ENCODE measurements around the gene B4GALT1. TPM values are rescaled to one million over a fixed set of nuclear protein-coding genes. Genes with fewer than 3 reads are reported as not detected.

Gene B4GALT1
- total RNA-seq, 1 experiment from 2014 or later, result 35.2 TPM

DNA sequence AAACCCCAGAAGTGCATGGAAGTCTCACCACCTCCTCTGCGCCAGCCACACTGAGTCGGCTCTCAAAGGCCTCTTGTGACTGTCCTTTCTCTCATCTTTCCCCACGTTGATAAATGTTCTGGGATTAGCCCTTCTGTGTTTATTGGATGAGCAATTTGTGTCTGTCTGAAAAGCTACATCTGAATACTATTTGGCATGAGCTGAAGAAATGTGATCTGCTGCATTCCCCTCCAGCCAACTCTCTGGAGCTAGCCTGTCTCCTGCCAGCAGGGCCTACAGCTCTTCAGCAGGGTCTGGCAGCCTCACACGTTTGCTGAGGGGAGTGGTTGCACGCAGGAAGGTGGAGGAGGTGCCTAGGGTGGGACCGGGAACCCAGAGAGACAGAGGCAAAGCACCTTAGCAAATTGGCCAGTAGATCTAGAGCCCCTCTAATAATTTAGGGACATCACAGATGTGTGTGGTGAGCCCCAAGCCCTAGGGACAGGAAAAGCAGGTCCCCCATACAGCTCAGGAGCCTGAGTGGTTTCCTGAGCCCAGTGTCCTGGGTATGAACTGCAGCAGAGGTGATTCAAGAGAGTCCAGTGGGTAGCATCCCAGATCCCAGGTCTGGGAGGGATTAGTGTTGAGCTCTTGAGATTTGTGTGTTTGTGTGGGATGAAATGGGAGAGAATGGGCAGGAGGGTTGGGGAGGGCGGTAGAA, 20.5 kb upstream of the B4GALT1 start:
- DNase-seq, result peak; percentile 90
- Histone ChIP-seq H3K9me3 (no peaks in the 10 kb centered on the region), H3K4me3 (no peak overlapping the region), H3K27me3 (no peaks in the 10 kb centered on the region), H3K36me3 (no peaks in the 10 kb centered on the region)

DNA sequence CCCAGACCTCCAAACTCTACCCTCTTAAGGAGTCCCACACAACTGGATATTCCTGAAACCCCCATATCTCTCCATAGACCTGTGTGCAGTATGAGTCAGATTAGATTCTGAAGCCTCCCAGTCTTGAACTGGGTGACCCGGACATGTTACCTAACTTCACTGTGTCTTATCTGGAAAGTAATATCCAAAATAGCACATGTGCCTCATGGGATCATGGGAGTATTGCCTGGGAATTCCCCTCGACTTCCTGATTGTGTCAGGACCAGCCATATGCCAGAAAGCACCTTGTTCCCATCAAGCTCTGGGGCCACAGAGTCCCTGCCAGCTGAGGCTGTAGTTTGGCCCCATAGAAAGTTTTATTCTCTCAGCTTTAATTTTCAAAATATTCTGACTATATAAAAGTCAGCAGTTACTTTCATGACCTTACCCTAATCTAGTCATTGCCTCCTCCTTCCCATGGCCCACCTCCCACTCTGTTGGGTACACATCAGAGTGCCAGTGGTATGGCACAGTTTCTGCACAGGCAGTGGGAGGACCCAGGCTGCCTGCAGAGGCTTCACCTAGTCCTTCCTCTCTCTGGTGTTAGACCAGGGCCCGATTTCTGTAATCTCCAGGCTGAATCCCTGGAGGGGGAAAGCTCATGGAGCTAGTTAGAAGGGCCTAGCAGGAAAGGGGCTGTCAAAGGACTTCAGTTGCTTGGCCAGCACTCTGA, 19.5 kb upstream of the B4GALT1 start:
- no peaks in the 10 kb centered on the region for H3K27me3 ChIP-seq
- H3K9me3 ChIP-seq, result no peaks in the 10 kb centered on the region
- H3K4me3 ChIP-seq, result no peak overlapping the region
- H3K36me3 ChIP-seq, result no peaks in the 10 kb centered on the region
- DNase-seq, result no peak

DNA sequence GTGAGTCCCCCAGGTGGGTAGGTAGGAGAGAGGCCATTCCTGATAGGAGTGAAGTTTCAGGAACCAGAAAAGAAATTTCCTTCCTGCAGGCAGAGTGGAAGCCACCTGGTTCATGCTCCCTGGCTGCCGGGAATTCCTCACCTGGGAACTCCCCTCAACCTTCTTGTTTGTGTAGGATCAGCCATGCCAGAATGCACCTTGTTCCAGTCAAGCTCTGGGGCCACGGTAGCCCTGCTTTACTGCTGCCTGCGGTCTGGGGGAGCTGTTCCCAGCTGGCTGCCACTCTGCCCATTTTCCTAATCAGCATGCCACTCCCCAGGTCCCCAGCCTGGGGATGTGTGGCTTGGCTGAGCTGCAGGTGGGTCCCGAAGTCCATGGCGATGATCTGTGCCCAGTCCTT, 18.7 kb upstream of the B4GALT1 start:
- no peaks in the 10 kb centered on the region for H3K36me3 ChIP-seq
- no peak overlapping the region for H3K4me3 ChIP-seq
- H3K9me3 ChIP-seq, result no peaks in the 10 kb centered on the region
- H3K27me3 ChIP-seq, result no peaks in the 10 kb centered on the region
- DNase-seq, result no peak

DNA sequence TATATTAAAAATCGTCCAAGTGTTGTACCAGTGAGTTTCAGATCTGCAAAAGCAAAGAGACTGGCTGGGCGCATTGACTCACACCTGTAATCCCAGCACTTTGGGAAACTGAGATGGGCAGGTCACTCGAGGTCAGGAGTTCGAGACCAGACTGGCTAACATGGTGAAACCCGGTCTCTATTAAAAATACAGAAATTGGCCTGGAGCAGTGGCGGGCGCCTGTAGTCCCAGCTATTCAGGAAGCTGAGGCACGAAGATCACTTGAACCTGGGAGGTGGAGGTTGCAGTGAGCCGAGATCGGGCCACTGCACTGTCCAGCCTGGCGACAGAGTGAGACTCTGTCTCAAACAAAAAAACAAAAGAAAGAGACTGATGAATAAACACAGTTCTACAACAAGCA, 18.3 kb upstream of the B4GALT1 start:
- Histone ChIP-seq H3K9me3 (no peaks in the 10 kb centered on the region), H3K36me3 (no peaks in the 10 kb centered on the region), H3K4me3 (no peak overlapping the region), H3K27me3 (no peaks in the 10 kb centered on the region)
- no peak for DNase-seq

DNA sequence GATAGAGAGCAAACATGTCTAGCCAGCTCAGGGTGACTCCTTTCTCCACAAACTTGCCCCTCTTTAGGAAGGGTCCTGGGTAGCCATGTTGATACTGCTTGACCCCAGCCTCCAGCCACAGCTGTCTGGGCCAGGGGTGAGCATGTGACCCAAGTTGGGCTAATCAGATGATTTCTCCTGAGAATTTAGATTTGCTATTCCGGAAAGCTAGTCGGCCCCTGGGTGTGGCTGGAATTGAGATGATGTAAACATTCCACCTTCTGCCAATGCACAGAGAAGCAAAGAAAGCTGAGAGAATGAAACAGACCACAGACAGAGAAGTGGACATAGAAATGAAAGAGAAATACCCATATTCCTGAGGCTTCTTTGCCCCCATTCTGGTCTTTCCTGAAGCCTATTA, 17.8 kb upstream of the B4GALT1 start:
- H3K4me3 ChIP-seq, result no peak overlapping the region
- H3K9me3 ChIP-seq, result no peaks in the 10 kb centered on the region
- DNase-seq, result peak; percentile 55
- no peaks in the 10 kb centered on the region for H3K36me3 ChIP-seq
- no peaks in the 10 kb centered on the region for H3K27me3 ChIP-seq

DNA sequence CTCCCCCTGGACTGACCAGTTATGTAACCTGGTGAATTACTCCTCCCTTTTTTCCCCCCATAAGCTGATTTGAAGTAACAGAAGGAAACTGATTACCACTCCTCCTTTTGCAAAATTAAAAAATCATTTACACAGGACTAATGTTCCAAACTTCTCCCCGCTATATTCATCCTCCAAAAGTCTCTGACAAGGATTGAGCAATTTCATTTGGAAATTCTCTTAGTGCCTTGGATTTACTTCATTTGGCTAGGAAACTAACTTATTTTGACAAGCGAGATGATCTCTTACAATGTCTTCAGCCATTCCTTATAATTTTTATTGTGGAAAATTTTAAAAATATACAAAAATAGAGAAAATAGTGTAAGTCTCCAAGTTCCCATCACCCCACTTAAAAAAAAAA, 15.4 kb upstream of the B4GALT1 start:
- no peak for DNase-seq
- no peaks in the 10 kb centered on the region for H3K27me3 ChIP-seq
- H3K4me3 ChIP-seq, result no peak overlapping the region
- no peaks in the 10 kb centered on the region for H3K36me3 ChIP-seq
- no peaks in the 10 kb centered on the region for H3K9me3 ChIP-seq

DNA sequence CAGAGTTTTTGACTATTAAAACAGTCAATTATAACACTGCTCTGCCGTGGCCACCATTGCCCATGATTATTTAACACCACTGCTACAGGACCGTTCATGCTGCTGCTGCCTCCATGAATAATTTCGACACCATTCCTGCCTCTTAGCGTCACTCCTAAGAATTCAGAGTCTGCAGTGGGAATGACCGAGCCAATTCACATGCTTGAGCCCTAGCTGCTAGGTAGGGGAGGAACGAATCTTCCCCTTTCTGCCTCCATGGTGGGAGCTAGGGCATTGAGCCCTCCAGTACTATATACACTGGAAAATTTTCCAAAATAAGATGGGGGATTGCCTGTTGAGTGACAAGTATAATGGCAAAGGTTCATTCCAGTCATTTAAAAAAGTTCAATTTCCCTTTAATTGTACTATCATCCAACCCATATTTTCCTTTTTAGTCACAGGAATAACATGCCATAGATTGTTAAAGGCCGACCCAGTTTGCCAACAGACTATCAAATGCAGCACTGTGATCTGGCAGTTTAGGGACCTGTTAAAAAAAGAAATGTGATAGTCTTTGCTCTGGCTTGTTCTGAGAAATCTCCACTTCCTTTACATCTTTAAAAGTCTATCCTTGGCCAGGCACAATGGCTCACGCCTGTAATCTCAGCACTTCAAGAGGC, 13.5 kb upstream of the B4GALT1 start:
- peak; percentile 43 for DNase-seq
- Histone ChIP-seq H3K4me3 (no peak overlapping the region), H3K9me3 (no peaks in the 10 kb centered on the region), H3K36me3 (no peaks in the 10 kb centered on the region), H3K27me3 (no peaks in the 10 kb centered on the region)

DNA sequence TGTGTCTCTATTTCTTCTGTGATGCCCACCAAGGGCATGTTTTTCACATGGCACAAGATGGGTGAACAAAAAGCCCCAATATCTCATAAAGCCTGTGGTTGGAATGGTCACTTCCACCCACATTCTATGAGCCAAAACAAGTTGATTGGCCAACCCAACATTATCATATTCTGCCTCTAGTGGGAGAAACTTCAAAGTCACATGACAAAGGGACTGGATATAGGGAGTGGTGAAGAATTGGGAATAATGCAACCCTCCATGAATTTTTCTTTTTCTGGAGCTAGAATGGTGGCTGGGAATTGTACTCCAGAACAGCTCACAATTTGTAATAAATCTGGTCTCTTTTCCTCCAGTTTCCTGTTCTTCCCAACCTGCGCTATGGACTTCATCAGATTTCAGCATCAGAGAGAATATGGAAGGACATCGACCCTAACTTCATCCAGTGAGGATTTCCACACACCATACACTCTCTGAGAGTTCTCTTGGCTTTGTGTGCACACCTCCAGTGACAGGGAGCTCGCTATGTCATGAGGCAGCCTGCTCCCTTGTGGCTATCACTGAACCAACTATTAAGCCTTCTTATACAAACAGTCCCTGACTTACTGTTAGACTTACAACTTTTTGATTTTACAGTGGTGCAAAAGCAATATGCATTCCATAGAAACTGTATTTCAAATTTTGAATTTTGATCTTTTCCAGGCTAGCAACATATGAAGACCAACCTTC, 12.0 kb upstream of the B4GALT1 start:
- DNase-seq, result no peak
- Histone ChIP-seq H3K27me3 (no peaks in the 10 kb centered on the region), H3K9me3 (no peaks in the 10 kb centered on the region), H3K4me3 (no peak overlapping the region), H3K36me3 (no peaks in the 10 kb centered on the region)

DNA sequence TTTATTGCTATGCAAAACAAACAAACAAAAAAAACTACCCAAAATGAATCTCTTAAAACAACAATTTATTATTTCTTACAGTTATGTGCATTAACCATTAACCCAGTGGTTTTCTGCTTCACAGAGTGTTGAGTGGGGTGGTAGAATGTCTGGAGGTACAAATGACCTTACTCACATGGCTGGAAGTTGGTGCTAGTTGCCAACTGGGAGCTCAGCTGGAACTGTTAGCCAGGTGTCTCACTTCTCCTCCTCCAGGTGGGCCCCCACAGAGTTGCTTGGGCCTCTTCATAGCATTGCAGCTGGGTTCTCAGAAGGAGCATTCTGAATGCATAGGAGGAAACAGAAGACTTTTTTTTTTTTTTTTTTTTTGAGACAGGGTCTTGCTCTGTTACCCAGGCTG, 10.5 kb upstream of the B4GALT1 start:
- H3K9me3 ChIP-seq, result no peaks in the 10 kb centered on the region
- H3K27me3 ChIP-seq, result no peaks in the 10 kb centered on the region
- H3K36me3 ChIP-seq, result no peaks in the 10 kb centered on the region
- H3K4me3 ChIP-seq, result no peak overlapping the region
- no peak for DNase-seq

DNA sequence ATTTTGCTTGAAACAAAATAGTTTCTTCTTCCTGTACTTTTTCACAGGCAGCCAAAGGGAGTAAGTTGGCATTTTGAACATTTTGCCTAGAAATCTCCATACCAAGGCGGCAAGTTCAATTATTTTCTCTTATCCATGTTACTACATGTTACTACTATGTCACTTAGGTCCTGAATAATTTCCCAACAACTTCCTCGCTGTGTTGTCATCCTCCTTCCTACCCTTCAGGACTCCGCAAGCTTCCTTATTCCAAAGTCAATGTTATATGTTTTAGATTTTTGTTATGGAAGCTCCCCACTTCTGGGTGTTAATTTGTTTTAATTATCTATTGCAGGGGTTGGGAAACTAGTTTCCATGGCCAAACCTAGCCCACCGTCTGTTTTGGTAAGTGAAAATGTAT, 9.9 kb upstream of the B4GALT1 start:
- no peak overlapping the region for H3K4me3 ChIP-seq
- no peak for DNase-seq
- no peaks in the 10 kb centered on the region for H3K9me3 ChIP-seq
- H3K36me3 ChIP-seq, result no peaks in the 10 kb centered on the region
- H3K27me3 ChIP-seq, result no peaks in the 10 kb centered on the region

DNA sequence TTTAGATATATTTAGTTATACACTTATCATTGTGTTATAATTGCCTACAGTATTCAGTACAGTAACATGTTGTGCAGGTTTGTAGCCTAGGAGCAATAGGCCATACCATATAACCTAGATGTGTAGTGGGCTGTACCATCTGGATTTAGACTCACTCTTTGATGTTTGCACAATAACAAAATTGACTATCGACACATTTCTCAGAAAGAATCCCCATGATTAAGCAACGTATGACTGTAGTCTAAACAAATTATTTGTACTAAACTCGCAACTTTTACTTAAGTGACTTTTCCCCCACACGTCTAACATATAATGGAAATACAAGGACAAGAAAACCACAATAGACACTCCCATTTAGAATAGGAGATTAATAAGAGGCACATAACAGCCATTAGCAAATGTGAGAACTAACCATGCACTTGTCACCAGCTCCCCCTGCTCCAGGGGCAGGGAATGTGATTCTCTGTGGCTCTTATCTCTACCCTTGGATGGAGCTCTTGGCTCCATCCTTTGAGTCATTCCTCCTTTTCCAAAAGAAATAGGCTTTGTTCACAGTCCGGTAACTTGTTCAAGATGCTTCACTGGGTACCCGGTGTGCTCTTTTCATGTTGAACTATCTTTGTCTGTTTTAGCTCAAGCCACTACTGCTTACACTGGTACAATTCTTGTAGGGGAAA, 8.7 kb upstream of the B4GALT1 start:
- no peaks in the 10 kb centered on the region for H3K27me3 ChIP-seq
- no peak overlapping the region for H3K4me3 ChIP-seq
- H3K36me3 ChIP-seq, result no peaks in the 10 kb centered on the region
- DNase-seq, result no peak
- no peaks in the 10 kb centered on the region for H3K9me3 ChIP-seq

DNA sequence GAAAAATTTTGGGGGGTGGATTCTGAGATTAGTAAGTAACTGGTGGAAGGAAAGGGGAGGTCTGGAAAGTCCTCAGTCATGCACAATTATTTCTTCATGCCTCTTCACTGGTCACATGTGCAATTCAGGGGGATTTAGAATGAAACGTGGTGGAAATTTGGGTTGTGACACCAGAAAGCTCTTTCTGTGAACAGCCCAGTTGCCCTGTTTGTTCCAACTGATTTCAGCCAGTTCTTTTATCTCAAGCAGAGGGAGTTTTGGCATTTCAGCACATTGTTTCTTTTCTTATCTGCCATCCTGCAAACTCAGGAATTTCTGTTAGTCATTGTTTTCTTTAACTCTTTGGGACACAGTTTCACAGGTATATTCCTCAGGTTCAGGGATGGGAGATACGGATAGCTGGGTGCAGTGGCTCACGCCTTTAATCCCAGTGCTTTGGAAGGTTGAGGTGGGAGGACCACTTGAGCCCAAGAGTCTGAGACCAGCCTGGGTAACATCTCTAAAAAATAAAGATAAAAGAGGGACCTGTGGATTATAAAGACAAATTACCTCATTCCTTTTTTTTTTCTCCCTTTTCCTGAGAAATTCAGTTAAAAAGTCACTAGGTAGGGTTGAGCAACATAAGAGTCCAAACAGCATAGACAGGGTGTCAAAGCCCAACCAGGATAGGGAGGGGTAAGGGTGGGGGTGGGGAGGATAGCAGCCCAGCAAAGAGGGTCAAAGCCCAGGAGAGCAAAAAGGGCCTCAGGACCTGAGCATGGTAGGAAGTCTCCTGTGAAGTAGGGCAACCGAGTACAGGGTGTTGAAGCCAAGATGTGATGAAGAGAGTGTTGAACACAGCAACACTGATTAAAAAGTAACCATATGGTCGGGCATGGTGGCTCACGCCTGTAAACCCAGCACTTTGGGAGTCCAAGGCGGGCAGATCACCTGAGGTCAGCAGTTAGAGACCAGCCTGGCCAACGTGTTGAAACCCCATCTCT, 5.4 kb upstream of the B4GALT1 start:
- no peaks in the 10 kb centered on the region for H3K36me3 ChIP-seq
- H3K27me3 ChIP-seq, result no peaks in the 10 kb centered on the region
- H3K9me3 ChIP-seq, result no peaks in the 10 kb centered on the region
- H3K4me3 ChIP-seq, result no peak overlapping the region
- DNase-seq, result no peak

DNA sequence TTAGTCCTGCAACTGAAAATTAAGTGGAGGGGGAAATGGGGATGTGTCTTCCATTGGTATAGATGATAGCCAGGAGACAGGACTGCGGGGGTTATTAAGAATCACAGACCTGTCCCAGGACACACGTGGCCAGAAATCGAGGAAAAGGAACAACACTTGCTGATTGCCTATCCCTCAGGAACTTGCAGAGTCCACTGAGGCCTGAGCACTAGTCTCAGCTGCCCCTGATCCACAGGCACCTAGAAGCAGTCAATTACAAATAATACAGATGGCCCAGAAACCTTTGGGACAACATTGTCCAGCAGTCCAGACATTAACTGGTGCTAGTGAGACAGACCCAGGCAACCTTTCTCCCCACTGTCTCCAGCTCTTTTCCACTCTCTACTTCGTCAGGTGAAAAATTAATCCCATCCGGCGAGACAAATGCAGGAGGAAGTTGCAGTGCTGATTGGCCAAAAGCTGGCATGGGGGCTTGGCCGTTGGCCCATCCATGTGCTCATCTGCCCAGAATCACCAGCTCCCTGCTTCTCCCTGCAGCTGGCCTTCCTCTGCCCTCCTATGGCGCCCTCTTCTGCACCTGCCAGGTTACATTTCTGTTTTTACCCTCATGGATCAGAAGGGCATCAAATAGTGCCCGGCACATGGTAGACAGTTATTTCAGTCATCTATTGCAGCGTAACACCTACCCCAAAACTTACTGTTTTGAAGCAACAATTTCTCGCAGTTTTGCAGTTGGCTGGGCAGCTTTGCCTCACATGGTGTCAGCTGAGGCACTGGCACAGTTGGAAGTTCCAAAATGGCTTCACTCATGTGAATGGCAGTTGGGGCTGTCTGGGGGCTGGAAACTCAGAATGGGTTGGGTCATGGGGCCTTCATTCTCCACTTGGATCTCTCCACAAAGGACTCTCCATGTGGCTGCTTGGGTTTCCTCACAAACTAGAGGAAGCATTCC, 3.6 kb upstream of the B4GALT1 start:
- no peak overlapping the region for H3K4me3 ChIP-seq
- H3K27me3 ChIP-seq, result no peaks in the 10 kb centered on the region
- peaks cover 2% of the 10 kb centered on the region; the same call in 1 of the 2 replicates for H3K36me3 ChIP-seq
- peak; percentile 74 for DNase-seq
- no peaks in the 10 kb centered on the region for H3K9me3 ChIP-seq

DNA sequence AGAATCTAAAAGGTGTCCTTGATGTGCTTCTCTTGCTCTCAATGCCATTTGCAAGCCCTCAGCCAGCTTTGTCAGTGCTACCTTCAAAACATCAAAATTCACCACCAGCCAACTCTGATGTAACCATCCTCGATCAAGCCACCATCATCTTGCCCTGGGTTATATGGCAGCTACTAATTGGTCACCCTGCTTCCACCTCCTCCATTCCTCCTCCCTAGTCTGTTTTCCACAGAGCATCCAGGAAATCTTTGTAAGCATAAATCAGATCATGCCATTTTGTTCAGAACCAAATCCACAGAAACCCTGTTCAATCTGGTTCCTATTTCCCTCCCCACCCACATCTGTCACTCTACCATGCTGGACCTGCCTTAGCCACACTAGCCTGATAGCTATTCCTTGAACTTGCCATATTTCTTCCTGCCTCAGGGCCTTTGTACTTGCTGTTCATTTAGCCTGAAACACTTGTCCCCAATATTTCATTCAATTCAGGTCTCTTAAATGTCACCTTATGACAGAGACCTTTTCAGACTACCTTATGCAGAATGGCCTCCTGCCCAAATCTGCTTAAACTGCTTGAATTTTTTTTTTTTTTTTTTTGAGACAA, 1.9 kb upstream of the B4GALT1 start:
- H3K27me3 ChIP-seq, result no peaks in the 10 kb centered on the region
- H3K4me3 ChIP-seq, result no peak overlapping the region
- no peak for DNase-seq

More for the DNA sequence above, 1.9 kb upstream of the B4GALT1 start:
- H3K9me3 ChIP-seq, result no peaks in the 10 kb centered on the region
- H3K36me3 ChIP-seq, result peaks cover 13% of the 10 kb centered on the region; the same call in 1 of the 2 replicates

All from MG63 (cell line).